Panc1 (cell line): ENCODE data around the gene TRNAU1AP. TPM values are rescaled to one million over a fixed set of nuclear protein-coding genes. Genes with fewer than 3 reads are reported as not detected.

Source experiments
- ATAC-seq: fragments of 200-7000 bp; cut with Tn5 transposase; 2 replicates; pipeline ENCODE4 v1.9.1; 2020; ENCODE audit warnings: mild to moderate bottlenecking, moderate library complexity
- BruUV-seq: library from RNA; stranded (reverse); fragments of 400-500 nt; replicated peaks from 2 replicates; lab custom pipeline; 2021; lab: Mats Ljungman, UMichigan
- CTCF ChIA-PET: fragments of 300-600 bp; sonication (Branson Sonifier 250); formaldehyde crosslinking; loops from one replicate; lab custom pipeline; 2022; ENCODE audit warnings: antibody characterized with exemption; lab: Charles Lee
- POLR2A ChIA-PET: fragments of 300-600 bp; sonication (Branson Sonifier 250); formaldehyde crosslinking; loops from one replicate; lab custom pipeline; 2022; ENCODE audit warnings: antibody characterized with exemption; lab: Charles Lee
- DNase-seq: peaks from one replicate; pipeline ENCODE4 v3.0.0-alpha.2; 2010; ENCODE audit warnings: low read depth, low spot score
- H3K27ac ChIP-seq: 2 replicates; pipeline ENCODE4 v1.5.1; 2011; ENCODE audit warnings: mild to moderate bottlenecking, low read length, inconsistent platforms
- H3K27me3 ChIP-seq: fragments of 200-500 bp; sonication (Bioruptor generic); 2 replicates; pipeline ENCODE4 v1.6.0; 2014; ENCODE audit warnings: low read length, inconsistent platforms; ENCODE audit not compliant: control insufficient read depth, insufficient read depth
- H3K36me3 ChIP-seq: fragments of 200-500 bp; sonication (Bioruptor generic); 2 replicates; pipeline ENCODE4 v1.5.1; 2014; ENCODE audit warnings: inconsistent platforms, mild to moderate bottlenecking, low read length, moderate library complexity; ENCODE audit not compliant: control insufficient read depth, insufficient read depth
- H3K4me1 ChIP-seq: 2 replicates; pipeline ENCODE4 v1.5.1; 2011; ENCODE audit warnings: inconsistent platforms, mild to moderate bottlenecking, low read length, moderate library complexity; ENCODE audit not compliant: control insufficient read depth, insufficient read depth
- H3K4me3 ChIP-seq, 2 experiments: 2 replicates each; pipeline ENCODE4 v1.5.1; 2011 to 2012; ENCODE audit warnings: low read depth in 2 of 2, low read length in 2 of 2, mild to moderate bottlenecking in 2 of 2, inconsistent platforms in 1 of 2, moderate library complexity in 1 of 2
- H3K9me3 ChIP-seq: fragments of 200-500 bp; sonication (Bioruptor generic); 2 replicates; pipeline ENCODE4 v1.5.1; 2014; ENCODE audit warnings: low read depth, mild to moderate bottlenecking, inconsistent platforms, low read length, moderate library complexity; ENCODE audit not compliant: control insufficient read depth, insufficient read depth
- POLR2AphosphoS5 ChIP-seq: IDR thresholded peaks from 2 replicates; pipeline ENCODE4 v1.6.1; 2012; ENCODE audit warnings: mild to moderate bottlenecking, low read depth, low read length, moderate library complexity
- REST ChIP-seq, 2 experiments: IDR thresholded peaks; 2 replicates each; pipeline ENCODE4 v1.6.1; 2011 to 2012; ENCODE audit warnings: low read depth in 2 of 2, control low read depth in 1 of 2, low read length in 1 of 2, mild to moderate bottlenecking in 1 of 2, moderate library complexity in 1 of 2; ENCODE audit not compliant: insufficient read depth in 1 of 2
- SIN3A ChIP-seq: IDR thresholded peaks from 2 replicates; pipeline ENCODE4 v1.6.1; 2012; ENCODE audit warnings: low read depth, mild to moderate bottlenecking, low read length, moderate library complexity, borderline replicate concordance; ENCODE audit not compliant: insufficient read depth
- TCF7L2 ChIP-seq: IDR thresholded peaks from 2 replicates; pipeline ENCODE4 v1.6.1; 2011; ENCODE audit warnings: mild to moderate bottlenecking, low read depth, low read length, inconsistent platforms
- in situ Hi-C: cut with HindIII; loops from 2 replicates; pipeline ENCODE4 v1.10.0; 2016; ENCODE audit warnings: low sequenced_read_pairs, low pct_unique_long_range_greater_than_20kb
- intact Hi-C: fragments of 100-400 bp; cut with micrococcal nuclease; formaldehyde crosslinking; loops from one replicate; pipeline ENCODE4 v1.10.0; 2022; ENCODE audit not compliant: unreplicated experiment
- total RNA-seq: library from RNA; stranded (reverse); gene quantifications from one replicate; pipeline ENCODE4 v1.2.1, GENCODE V29; 2021; ENCODE audit not compliant: unreplicated experiment
- TF ChIP-seq, protein P1 (sequence below): fragments of 450-650 bp; IDR thresholded peaks from 2 replicates; pipeline ENCODE4 v1.5.1; 2017; ENCODE audit warnings: mild to moderate bottlenecking

The TRNAU1AP gene
- total RNA-seq, 1 experiment from 2014 or later = 39.1 TPM

DNA sequence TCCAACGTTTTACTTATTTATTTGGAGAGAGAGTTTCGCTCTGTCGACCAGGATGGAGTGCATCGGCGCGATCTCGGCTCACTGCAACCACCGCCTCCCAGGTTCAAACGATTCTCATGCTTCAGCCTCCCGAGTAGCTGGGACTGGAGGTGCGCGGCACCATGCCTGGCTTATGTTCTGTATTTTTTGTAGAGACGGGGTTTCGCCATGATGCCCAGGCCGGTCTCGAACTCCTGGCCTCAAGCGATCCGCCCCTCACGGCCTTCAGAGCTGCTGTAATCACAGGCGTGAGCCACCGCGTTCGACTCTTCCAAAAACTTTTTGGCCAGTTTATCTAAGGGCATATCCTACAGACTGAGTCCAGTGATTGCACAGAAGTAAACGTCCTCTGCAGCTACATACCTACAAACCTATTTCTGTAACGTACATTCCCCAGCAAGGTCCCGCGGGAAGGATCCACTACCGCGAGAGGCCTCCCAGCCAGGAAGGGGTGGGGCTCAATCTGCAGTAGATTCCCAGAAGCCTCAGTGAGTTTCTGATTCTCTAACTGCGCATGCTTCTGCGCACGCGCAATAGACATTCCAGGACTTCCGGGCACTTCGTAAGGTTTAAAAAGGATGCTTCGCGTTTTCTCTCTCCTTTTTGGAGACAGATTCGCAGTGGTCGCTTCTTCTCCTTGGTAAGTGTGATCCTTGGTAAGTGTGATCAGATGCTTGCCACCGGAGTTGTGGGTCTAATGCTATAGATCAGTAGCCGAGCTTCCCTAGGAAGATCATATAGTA is 47.3 kb upstream of the TRNAU1AP start, which contains the start of gene RCC1:
TSS of gene RCC1 (plus strand) at position 638 of the 782 bp plus-strand sequence. CDS start 23,824 bp downstream, outside the sequence.
- peak within 1 kb of the TSS; percentile 100 for H3K27ac ChIP-seq
- TF ChIP-seq, protein P1, sequence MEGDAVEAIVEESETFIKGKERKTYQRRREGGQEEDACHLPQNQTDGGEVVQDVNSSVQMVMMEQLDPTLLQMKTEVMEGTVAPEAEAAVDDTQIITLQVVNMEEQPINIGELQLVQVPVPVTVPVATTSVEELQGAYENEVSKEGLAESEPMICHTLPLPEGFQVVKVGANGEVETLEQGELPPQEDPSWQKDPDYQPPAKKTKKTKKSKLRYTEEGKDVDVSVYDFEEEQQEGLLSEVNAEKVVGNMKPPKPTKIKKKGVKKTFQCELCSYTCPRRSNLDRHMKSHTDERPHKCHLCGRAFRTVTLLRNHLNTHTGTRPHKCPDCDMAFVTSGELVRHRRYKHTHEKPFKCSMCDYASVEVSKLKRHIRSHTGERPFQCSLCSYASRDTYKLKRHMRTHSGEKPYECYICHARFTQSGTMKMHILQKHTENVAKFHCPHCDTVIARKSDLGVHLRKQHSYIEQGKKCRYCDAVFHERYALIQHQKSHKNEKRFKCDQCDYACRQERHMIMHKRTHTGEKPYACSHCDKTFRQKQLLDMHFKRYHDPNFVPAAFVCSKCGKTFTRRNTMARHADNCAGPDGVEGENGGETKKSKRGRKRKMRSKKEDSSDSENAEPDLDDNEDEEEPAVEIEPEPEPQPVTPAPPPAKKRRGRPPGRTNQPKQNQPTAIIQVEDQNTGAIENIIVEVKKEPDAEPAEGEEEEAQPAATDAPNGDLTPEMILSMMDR = no peak
- TF ChIP-seq REST (IDR thresholded peaks at IDR 0.05; ENCODE audit: insufficient read depth in 1 of 2, low read depth in 2 of 2, low read length in 1 of 2) (peak in 1 of 2 experiments; percentile 58; a peak in 2 of 4 replicates), TCF7L2 (no peak), SIN3A (peak; percentile 35; the same call in 1 of the 2 replicates), POLR2AphosphoS5 (peak; percentile 100)
- no peaks in the 10 kb centered on the region for H3K9me3 ChIP-seq
- ATAC-seq (peak; percentile 88), DNase-seq (peak; percentile 99)
- ChIA-PET CTCF (no interaction called here), POLR2A (interaction anchor here (0.6 to 0.9 kb wide), 4 partner anchors 11 to 94 kb away, joined by 3 to 5 read pairs (median 4); no protein-coding TSS in a partner anchor)
- H3K27me3 ChIP-seq = no peaks in the 10 kb centered on the region
- intact Hi-C loops = no loop called here
- TSS peak; percentile 98 for BruUV-seq
- in situ Hi-C loops = no loop called here
- H3K36me3 ChIP-seq = peaks cover 36% of the 10 kb centered on the region
- peak within 1 kb of the TSS; percentile 81 to 96 for H3K4me3 ChIP-seq
- H3K4me1 ChIP-seq = peaks cover 19% of the 10 kb centered on the region

DNA sequence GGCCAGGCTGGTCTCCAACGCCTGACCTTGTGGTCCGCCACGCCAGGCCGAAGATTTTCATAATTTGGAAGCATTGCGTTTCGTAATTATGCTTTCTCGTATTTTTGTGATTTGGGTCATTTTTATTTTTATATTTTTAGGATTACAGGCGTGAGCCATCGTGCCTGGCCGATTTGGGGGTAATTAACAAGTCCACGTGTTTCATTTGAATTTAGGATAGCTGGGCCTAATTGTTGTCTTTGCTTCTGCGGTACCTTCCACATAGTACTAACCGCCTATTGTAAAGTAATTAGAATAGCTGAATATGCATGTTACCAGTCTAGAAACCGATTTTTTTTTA is 46.0 kb upstream of the TRNAU1AP start:
- Histone ChIP-seq H3K9me3 (no peaks in the 10 kb centered on the region), H3K27ac (peak overlapping the region; percentile 100), H3K36me3 (peaks cover 36% of the 10 kb centered on the region), H3K4me3 (peak overlapping the region; percentile 81 to 96), H3K4me1 (peaks cover 25% of the 10 kb centered on the region), H3K27me3 (no peaks in the 10 kb centered on the region)
- DNase-seq (no peak), ATAC-seq (no peak)
- TF ChIP-seq, protein P1 = no peak
- no peak for TF ChIP-seq SIN3A
- no peak; the same call in 1 of the 2 replicates for TF ChIP-seq POLR2AphosphoS5
- TF ChIP-seq REST (IDR thresholded peaks at IDR 0.05; ENCODE audit: insufficient read depth in 1 of 2, low read depth in 2 of 2, low read length in 1 of 2) = no peak
- no peak for TF ChIP-seq TCF7L2
- ChIA-PET POLR2A (interaction anchor here (0.6 kb wide), 1 partner anchor 814 kb away, joined by 7 read pairs; no protein-coding TSS in a partner anchor), CTCF (no interaction called here)
- in situ Hi-C loops (no loop called here), intact Hi-C loops (no loop called here)
- no TSS peak for BruUV-seq
